Heart right ventricle (tissue), 16 donors: ENCODE data around the gene EXOC3L4. TPM values are rescaled to one million over a fixed set of nuclear protein-coding genes. Genes with fewer than 3 reads are reported as not detected.

Experiments used
- ATAC-seq, 8 donors: fragments of 200-7000 bp; cut with Tn5 transposase; one replicate each; pipeline ENCODE4 v1.9.1; 2020; ENCODE audit warnings: mild to moderate bottlenecking in 8 of 8, moderate library complexity in 8 of 8, moderate number of reproducible peaks in 1 of 8
- DNase-seq, 2 donors: peaks; one replicate each; pipeline ENCODE4 v3.0.0-alpha.2; 2020
- H3K27ac ChIP-seq, 10 donors: fragments of 200-600 bp; sonication (generic) in 2 of 10; one replicate each; pipeline versions ENCODE4 v1.5.0 to v1.8.0; 2020 to 2022; ENCODE audit warnings: mild to moderate bottlenecking in 3 of 10
- H3K27me3 ChIP-seq, 7 donors: fragments of 200-600 bp; one replicate each; pipeline ENCODE4 v1.8.0; 2021 to 2022; ENCODE audit warnings: mild to moderate bottlenecking in 2 of 7
- H3K36me3 ChIP-seq, 9 donors: fragments of 200-600 bp; sonication (generic) in 1 of 9; one replicate each; pipeline versions ENCODE4 v1.5.0 to v1.8.0; 2020 to 2022; ENCODE audit warnings: mild to moderate bottlenecking in 2 of 9
- H3K4me1 ChIP-seq, 9 donors: fragments of 200-600 bp; sonication (generic) in 1 of 9; one replicate each; pipeline versions ENCODE4 v1.5.0 to v1.8.0; 2020 to 2022; ENCODE audit warnings: mild to moderate bottlenecking in 4 of 9
- H3K4me3 ChIP-seq, 10 donors: fragments of 200-600 bp; sonication (generic) in 2 of 10; one replicate each; pipeline versions ENCODE4 v1.5.0 to v1.8.0; 2020 to 2022; ENCODE audit warnings: mild to moderate bottlenecking in 7 of 10, moderate library complexity in 2 of 10
- H3K9me3 ChIP-seq, 11 donors: fragments of 200-600 bp in 10 of 11; sonication (generic) in 2 of 11; one replicate each; pipeline versions ENCODE4 v1.5.0 to v1.8.0; 2013 to 2022; ENCODE audit warnings: mild to moderate bottlenecking in 2 of 11, control low read depth in 1 of 11, moderate library complexity in 1 of 11
- WGBS, 2 donors: extraction: QIAGEN DNeasy Blood & Tissue Kit; methylation state at CpG; one replicate each; pipeline ENCODE4 v1.1.7; 2013; ENCODE audit warnings: inconsistent platforms in 1 of 2; 5-methylcytosine and 5-hydroxymethylcytosine counted together
- intact Hi-C, 10 donors: fragments of 100-400 bp; cut with DNase I; formaldehyde crosslinking; loops; one replicate each; pipeline versions ENCODE4 v1.11.1 to v1.14.2; 2022
- polyA plus RNA-seq, 2 donors: library from polyadenylated mRNA; stranded (reverse); fragments of 200-250 nt; gene quantifications; one replicate each; pipeline ENCODE4 v1.2.3, GENCODE V29; 2013
- total RNA-seq, 10 donors: library from RNA; stranded (reverse); fragmentation: NEBNext Ultra II Directional in 3 of 10; extraction: Animal tissue kit (Norgen Biotek cat#: 25700) in 3 of 10; gene quantifications; one replicate each; pipeline versions ENCODE4 v1.2.1 to v1.2.4, GENCODE V29; 2021 to 2023
- TF ChIP-seq, protein P1 (sequence below), 9 donors: fragments of 200-600 bp; sonication (generic) in 2 of 9; IDR thresholded peaks; one replicate each; pipeline versions ENCODE4 v1.5.0 to v1.8.0; 2021 to 2022; ENCODE audit warnings: antibody characterized with exemption in 9 of 9, mild to moderate bottlenecking in 5 of 9, moderate library complexity in 1 of 9
- donor health status: Arrhythmogenic right ventricular cardiomyopathy.
- donor health status: ischemic (EF 13 %, LVEDD 7.1; RV severe dilation, severe dysfunction).
- donor health status: healthy with polysubstance abuse.
- donor health status: DM: no; HTN: yes; CAD: no.
- donor health status: DM: no; HTN: no; CAD: no.
- donor health status: ischemic (EF 25% LVEDD 6.9; RV normal size, moderate dysfunction).
- donor health status: ischemic (EF 25% LVEDD 5.7; RV mildly dilated, moderate dysfunction).
- donor health status: healthy.
- donor health status: DM: yes; HTN: yes; CAD: no.
- donor health status: Ischemic cardiomyopathy.
- donor health status: ischemic (EF 35%, LVEDD 5.7; RV mildly dilated, moderate dysfunction).
- donor health status: nonischemic (EF 11% LVEDD 7.7; RV severe dilation, severe dysfunction).
- donor health status: DM: yes; HTN: yes; CAD: no.
- donor health status: PGD.
- donor health status: ischemic (EF 29% LVEDD 5.4; RV normal size, mild dysfunction).
- donor health status: nonischemic (EF 23%, LVEDD 6.1; RV moderate dilation, normal function).

EXOC3L4 gene
- total and polyA plus RNA-seq, 12 donors: 0.16 to 2.0 (median 0.50) TPM; not detected in 4

DNA sequence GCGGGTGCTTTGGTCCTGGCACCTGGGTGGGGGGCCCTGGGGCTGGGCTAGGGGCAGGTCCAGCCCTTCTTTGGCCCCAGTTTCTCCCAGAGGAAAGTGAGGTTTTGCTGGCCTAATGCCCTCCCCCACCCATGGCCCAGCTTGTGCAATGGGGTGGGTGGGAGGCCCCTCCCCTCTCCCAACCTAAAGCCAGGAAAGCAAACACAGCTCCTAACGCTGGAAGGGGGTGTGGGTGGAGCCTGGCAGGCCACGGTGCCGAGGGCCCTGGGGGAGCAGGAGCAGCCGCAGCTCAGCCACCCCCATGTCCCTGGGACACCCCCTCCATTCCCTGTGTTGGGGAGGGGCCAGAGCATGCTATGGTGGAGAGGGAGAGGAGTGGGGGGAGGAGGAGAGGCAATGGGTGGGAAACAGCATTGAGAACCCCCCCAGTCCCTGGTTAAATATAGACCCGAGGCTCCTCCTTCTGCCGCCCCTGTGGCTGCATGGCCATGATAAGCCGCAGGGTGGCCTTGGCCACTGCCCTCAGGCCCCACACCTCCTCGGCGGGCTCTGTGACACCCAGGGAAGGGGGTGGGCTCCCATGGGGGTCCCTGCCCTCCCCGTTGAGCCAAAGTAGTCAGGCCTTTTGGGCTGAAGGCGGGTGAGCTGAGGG lies 4.7 kb downstream of the EXOC3L4 start:
- no peak overlapping the region for H3K27ac ChIP-seq
- peaks cover 7 to 33% (median 23%) of the 10 kb centered on the region in 9 donors for H3K4me1 ChIP-seq
- peaks cover 26 to 66% (median 53%) of the 10 kb centered on the region in 7 donors for H3K27me3 ChIP-seq
- intact Hi-C loops: loop anchor here in 2 of 10 donors (5.0 to 10.0 kb wide), 2 partner anchors 88 to 404 kb away; no protein-coding TSS in a partner anchor
- no peak for ATAC-seq
- DNase-seq: no peak
- 52 to 59% methylated on average over 12 of the region's 12 CpGs for WGBS, 2 donors
- TF ChIP-seq, protein P1, sequence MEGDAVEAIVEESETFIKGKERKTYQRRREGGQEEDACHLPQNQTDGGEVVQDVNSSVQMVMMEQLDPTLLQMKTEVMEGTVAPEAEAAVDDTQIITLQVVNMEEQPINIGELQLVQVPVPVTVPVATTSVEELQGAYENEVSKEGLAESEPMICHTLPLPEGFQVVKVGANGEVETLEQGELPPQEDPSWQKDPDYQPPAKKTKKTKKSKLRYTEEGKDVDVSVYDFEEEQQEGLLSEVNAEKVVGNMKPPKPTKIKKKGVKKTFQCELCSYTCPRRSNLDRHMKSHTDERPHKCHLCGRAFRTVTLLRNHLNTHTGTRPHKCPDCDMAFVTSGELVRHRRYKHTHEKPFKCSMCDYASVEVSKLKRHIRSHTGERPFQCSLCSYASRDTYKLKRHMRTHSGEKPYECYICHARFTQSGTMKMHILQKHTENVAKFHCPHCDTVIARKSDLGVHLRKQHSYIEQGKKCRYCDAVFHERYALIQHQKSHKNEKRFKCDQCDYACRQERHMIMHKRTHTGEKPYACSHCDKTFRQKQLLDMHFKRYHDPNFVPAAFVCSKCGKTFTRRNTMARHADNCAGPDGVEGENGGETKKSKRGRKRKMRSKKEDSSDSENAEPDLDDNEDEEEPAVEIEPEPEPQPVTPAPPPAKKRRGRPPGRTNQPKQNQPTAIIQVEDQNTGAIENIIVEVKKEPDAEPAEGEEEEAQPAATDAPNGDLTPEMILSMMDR (IDR thresholded peaks at IDR 0.05): no peak
- no peak overlapping the region for H3K4me3 ChIP-seq
- peaks cover 0 to 5% (median 0%) of the 10 kb centered on the region in 11 donors for H3K9me3 ChIP-seq
- no peaks in the 10 kb centered on the region for H3K36me3 ChIP-seq

DNA sequence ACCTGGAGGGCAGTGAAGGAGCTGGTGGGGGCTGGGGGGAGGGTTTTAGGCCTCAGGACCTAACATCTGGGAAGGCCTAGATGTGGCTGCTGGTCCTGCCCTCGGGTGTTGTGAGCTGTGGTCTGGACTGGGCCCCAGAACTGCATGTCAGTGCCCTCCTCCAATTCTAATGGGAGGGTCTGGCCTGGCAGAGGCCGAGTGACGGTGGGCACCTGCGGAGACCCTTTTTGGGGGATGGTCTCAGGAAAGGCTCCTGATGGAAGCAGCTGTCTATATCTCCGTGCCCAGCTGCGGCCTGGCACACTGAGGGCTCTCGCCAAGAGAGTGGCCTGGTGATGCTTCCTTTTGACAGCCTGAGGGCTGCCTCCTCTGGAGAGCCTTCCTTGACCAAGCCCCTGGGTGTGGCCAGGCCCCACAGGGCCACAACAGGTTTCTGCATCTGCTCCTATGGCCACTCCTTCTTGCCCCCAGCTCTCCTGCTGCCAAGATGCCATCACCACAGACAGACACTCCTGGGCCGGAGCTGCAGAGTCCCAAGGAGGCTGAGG lies 5.3 kb downstream of the EXOC3L4 start:
- TF ChIP-seq, protein P1 (IDR thresholded peaks at IDR 0.05): no peak
- H3K9me3 ChIP-seq: peaks cover 0 to 5% (median 0%) of the 10 kb centered on the region in 11 donors
- H3K4me3 ChIP-seq: no peak overlapping the region
- H3K27me3 ChIP-seq: peaks cover 32 to 72% (median 59%) of the 10 kb centered on the region in 7 donors
- intact Hi-C loops: loop anchor here in 4 of 10 donors (5.0 to 10.0 kb wide), 5 partner anchors 77 to 405 kb away; no protein-coding TSS in a partner anchor
- no peak overlapping the region for H3K27ac ChIP-seq
- 89 to 91% methylated on average over 8 of the region's 8 CpGs for WGBS, 2 donors
- no peaks in the 10 kb centered on the region for H3K36me3 ChIP-seq
- H3K4me1 ChIP-seq: peaks cover 12 to 33% (median 26%) of the 10 kb centered on the region in 9 donors
- ATAC-seq (no peak), DNase-seq (no peak)

DNA sequence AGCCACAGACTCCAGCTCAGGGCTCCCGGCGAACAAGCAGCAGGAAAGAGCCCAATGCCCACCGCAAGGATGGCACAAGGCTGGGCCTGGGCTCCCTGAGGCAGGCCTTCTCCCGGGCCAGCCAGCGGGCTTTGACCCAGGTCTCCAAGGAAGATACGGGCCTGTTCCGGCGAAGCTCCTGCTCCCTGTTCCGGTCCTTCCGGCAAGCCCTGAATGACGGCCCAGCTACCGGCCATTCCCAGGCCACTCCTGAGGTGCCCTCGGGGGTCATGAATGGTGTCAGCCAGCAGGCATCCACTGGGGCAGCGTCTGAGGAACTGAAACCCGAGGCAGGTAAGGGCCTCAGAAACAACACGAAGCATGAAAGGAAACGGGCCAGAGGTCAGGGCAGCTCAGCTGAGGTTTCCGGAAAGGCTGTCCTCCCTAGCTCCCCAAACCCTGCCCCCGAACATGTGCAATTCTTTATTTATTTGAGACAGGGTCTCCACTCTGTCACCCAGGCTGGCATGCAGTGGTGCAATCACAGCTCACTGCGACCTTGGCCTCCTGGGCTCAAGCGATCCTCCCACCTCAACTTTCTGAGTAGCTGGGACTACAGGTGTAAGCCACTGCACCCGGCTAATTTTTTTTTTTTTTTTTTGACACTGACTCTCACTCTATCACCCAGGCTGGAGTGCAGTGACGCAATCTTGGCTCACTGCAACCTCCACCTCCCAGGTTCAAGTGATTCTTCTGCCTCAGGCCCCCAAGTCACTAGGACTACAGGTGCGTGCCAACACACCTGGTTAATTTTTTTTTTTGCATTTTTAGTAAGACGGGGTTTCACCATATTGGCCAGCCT lies 6.0 kb downstream of the EXOC3L4 start:
- intact Hi-C loops: loop anchor here in 3 of 10 donors (5.0 to 10.0 kb wide), 3 partner anchors 77 to 192 kb away; no protein-coding TSS in a partner anchor
- H3K4me1 ChIP-seq: peaks cover 12 to 38% (median 28%) of the 10 kb centered on the region in 9 donors
- no peak overlapping the region for H3K27ac ChIP-seq
- no peak overlapping the region for H3K4me3 ChIP-seq
- ATAC-seq (no peak), DNase-seq (no peak)
- H3K9me3 ChIP-seq: peaks cover 0 to 4% (median 0%) of the 10 kb centered on the region in 11 donors
- no peaks in the 10 kb centered on the region for H3K36me3 ChIP-seq
- TF ChIP-seq, protein P1 (IDR thresholded peaks at IDR 0.05): no peak
- 89 to 92% methylated on average over 25 of the region's 25 CpGs for WGBS, 2 donors
- peaks cover 34 to 74% (median 61%) of the 10 kb centered on the region in 7 donors for H3K27me3 ChIP-seq
